ENCODE data around the gene LPCAT1.

DNA sequence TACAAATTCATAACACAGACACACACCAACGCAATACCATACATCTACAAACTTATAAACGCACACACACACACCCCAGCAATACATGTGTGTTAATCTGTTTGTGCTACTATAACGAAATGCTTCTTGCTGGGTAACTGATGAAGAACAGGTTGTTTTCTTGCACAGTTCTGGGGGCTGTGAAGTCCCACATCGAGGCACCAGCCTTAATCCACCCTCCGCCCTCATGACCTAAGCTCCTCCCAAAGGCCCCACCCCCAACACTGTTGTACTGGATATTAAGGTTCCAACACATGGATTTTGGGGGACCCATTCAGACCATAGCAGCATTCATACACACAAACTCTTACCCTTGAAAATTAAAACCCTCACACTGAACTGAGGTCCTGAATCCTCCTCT is 38.8 kb upstream of the LPCAT1 start:
- TF ChIP-seq, protein P1, sequence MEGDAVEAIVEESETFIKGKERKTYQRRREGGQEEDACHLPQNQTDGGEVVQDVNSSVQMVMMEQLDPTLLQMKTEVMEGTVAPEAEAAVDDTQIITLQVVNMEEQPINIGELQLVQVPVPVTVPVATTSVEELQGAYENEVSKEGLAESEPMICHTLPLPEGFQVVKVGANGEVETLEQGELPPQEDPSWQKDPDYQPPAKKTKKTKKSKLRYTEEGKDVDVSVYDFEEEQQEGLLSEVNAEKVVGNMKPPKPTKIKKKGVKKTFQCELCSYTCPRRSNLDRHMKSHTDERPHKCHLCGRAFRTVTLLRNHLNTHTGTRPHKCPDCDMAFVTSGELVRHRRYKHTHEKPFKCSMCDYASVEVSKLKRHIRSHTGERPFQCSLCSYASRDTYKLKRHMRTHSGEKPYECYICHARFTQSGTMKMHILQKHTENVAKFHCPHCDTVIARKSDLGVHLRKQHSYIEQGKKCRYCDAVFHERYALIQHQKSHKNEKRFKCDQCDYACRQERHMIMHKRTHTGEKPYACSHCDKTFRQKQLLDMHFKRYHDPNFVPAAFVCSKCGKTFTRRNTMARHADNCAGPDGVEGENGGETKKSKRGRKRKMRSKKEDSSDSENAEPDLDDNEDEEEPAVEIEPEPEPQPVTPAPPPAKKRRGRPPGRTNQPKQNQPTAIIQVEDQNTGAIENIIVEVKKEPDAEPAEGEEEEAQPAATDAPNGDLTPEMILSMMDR (IDR thresholded peaks at IDR 0.05; ENCODE audit: low read depth, low read length, poor library complexity, severe bottlenecking), result no peak
- no peak for TF ChIP-seq EZH2phosphoT487 (IDR thresholded peaks at IDR 0.05; ENCODE audit: borderline replicate concordance, low read length)
